ENCODE measurements around the gene TRIM31.

DNA sequence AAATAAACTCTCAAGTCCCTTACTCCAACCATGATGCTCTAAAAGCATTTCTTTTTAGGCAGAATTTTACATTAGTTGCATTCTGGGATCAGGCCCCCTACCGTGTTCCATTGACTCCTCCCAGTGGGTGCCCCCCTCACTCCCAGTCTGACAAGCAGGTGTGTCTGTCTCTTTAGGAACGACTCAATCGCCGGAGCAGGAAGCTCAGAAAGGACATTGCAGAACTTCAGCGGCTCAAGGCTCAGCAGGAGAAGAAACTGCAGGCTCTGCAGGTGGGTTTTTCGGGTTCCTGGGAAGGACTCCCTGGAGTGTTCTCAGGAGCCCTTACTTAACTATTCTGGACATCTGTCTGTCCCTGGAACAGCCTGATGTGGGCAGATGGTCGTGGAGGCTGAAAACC, 32.9 kb upstream of the TRIM31 start:
- TF ChIP-seq EZH2 (IDR thresholded peaks at IDR 0.05; ENCODE audit: low read length): no peak
- TF ChIP-seq, protein P1, sequence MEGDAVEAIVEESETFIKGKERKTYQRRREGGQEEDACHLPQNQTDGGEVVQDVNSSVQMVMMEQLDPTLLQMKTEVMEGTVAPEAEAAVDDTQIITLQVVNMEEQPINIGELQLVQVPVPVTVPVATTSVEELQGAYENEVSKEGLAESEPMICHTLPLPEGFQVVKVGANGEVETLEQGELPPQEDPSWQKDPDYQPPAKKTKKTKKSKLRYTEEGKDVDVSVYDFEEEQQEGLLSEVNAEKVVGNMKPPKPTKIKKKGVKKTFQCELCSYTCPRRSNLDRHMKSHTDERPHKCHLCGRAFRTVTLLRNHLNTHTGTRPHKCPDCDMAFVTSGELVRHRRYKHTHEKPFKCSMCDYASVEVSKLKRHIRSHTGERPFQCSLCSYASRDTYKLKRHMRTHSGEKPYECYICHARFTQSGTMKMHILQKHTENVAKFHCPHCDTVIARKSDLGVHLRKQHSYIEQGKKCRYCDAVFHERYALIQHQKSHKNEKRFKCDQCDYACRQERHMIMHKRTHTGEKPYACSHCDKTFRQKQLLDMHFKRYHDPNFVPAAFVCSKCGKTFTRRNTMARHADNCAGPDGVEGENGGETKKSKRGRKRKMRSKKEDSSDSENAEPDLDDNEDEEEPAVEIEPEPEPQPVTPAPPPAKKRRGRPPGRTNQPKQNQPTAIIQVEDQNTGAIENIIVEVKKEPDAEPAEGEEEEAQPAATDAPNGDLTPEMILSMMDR (optimal IDR thresholded peaks at IDR 0.05 in 1 of 3, IDR thresholded peaks at IDR 0.05 in 1 of 3, conservative IDR thresholded peaks at IDR 0.05 in 1 of 3; ENCODE audit: extremely low read depth in 1 of 3, insufficient read depth in 2 of 3, low read length in 3 of 3): no peak

Measured in keratinocyte (primary cell).